K562 (cell line): ENCODE data around the gene SPON1. TPM values are rescaled to one million over a fixed set of nuclear protein-coding genes. Genes with fewer than 3 reads are reported as not detected.

Experiments
- ATAC-seq: fragments of 200-7000 bp; cut with Tn5 transposase; 3 replicates; pipeline ENCODE4 v1.9.1; 2020; ENCODE audit warnings: moderate library complexity
- BruUV-seq: library from RNA; stranded (reverse); fragments of 400-500 nt; replicated peaks from 2 replicates; lab custom pipeline; 2021; lab: Mats Ljungman, UMichigan
- CTCF ChIA-PET: fragments of 300-600 bp; formaldehyde crosslinking; extraction: SDS; loops from one replicate; lab custom pipeline; 2021; ENCODE audit warnings: low intra/inter-chr PET ratio; lab: Yijun Ruan, JAX
- POLR2A ChIA-PET: fragments of 300-600, 350-650 bp; sonication (Branson Sonifier 250); formaldehyde crosslinking; extraction: SDS; loops from one replicate; lab custom pipeline; 2021; ENCODE audit warnings: antibody characterized with exemption, inconsistent platforms; lab: Yijun Ruan, JAX
- DNase-seq, 4 experiments: peaks; one replicate each; pipeline versions ENCODE4 v3.0.0 to v3.0.0-alpha.2; 2011 to 2018; ENCODE audit warnings: low spot score in 3 of 4, mixed read lengths in 3 of 4; ENCODE audit errors: extremely low read depth in 1 of 4
- FAIRE-seq: peaks from 2 replicates; lab custom pipeline; 2011; peaks lifted over from hg19 to GRCh38; lab: Jason Lieb, UNC
- H2AFZ ChIP-seq: 2 replicates; pipeline ENCODE4 v1.6.0; 2011; ENCODE audit warnings: low read depth, low read length, control low read depth, inconsistent platforms
- H3K27ac ChIP-seq: fragments of 200-600 bp; 3 replicates; pipeline ENCODE4 v1.8.0; 2011; ENCODE audit warnings: low read depth, mild to moderate bottlenecking, control low read depth, inconsistent platforms, low read length, moderate library complexity, mixed read lengths; ENCODE audit errors: extremely low read depth
- H3K27me3 ChIP-seq, 2 experiments: fragments of 300-600 bp in 1 of 2; 2 replicates in 1 of 2; 3 replicates in 1 of 2; pipeline versions ENCODE4 v1.6.0 to v1.8.0; 2011; ENCODE audit warnings: inconsistent platforms in 2 of 2, low read length in 2 of 2, mild to moderate bottlenecking in 1 of 2, mixed read lengths in 1 of 2, moderate library complexity in 1 of 2; ENCODE audit not compliant: control insufficient read depth in 2 of 2, insufficient read depth in 2 of 2
- H3K36me3 ChIP-seq: fragments of 300-600 bp; 3 replicates; pipeline ENCODE4 v1.8.0; 2011; ENCODE audit warnings: mild to moderate bottlenecking, low read length, inconsistent platforms; ENCODE audit not compliant: control insufficient read depth, insufficient read depth
- H3K4me1 ChIP-seq, 2 experiments: fragments of 200-600 bp in 1 of 2; replicated peaks in 1 of 2; 2 replicates in 1 of 2; 3 replicates in 1 of 2; pipeline versions ENCODE4 v1.5.1 to v1.8.0; 2011; ENCODE audit warnings: inconsistent platforms in 2 of 2, low read length in 2 of 2, mild to moderate bottlenecking in 1 of 2, mixed read lengths in 1 of 2, moderate library complexity in 1 of 2; ENCODE audit not compliant: control insufficient read depth in 2 of 2, insufficient read depth in 2 of 2
- H3K4me2 ChIP-seq: 2 replicates; pipeline ENCODE4 v1.6.1; 2011; ENCODE audit warnings: low read length, control low read depth, inconsistent platforms, mixed read lengths; ENCODE audit not compliant: insufficient read depth
- H3K4me3 ChIP-seq: fragments of 200-600 bp; sonication (generic), shearing (Covaris generic); 2 replicates; pipeline ENCODE4 v1.5.1; 2016; ENCODE audit warnings: control low read depth, inconsistent platforms
- H3K79me2 ChIP-seq: fragments of 200-600 bp; 3 replicates; pipeline ENCODE4 v1.8.0; 2011; ENCODE audit warnings: low read length, inconsistent platforms; ENCODE audit not compliant: control insufficient read depth, insufficient read depth
- H3K9ac ChIP-seq, 2 experiments: 2 replicates each; pipeline versions ENCODE4 v1.6.0 to v1.6.1; 2011; ENCODE audit warnings: low read depth in 2 of 2, low read length in 2 of 2, control low read depth in 1 of 2, inconsistent platforms in 1 of 2, mild to moderate bottlenecking in 1 of 2, mixed read lengths in 1 of 2; ENCODE audit not compliant: insufficient read depth in 1 of 2
- H3K9me1 ChIP-seq: one replicate; pipeline ENCODE4 v1.6.0; 2011; ENCODE audit warnings: inconsistent platforms, mild to moderate bottlenecking, low read length, moderate library complexity; ENCODE audit not compliant: control insufficient read depth, insufficient read depth
- H3K9me3 ChIP-seq: replicated peaks from 2 replicates; pipeline ENCODE4 v1.5.1; 2011; ENCODE audit warnings: low read depth, low read length, inconsistent platforms; ENCODE audit not compliant: control insufficient read depth, insufficient read depth
- H4K20me1 ChIP-seq: replicated peaks from 2 replicates; pipeline ENCODE4 v1.6.1; 2011; ENCODE audit warnings: low read length, inconsistent platforms, mixed read lengths; ENCODE audit not compliant: control insufficient read depth, insufficient read depth
- ATF1 ChIP-seq, 2 experiments: fragments of 450-650 bp in 1 of 2; IDR thresholded peaks; 2 replicates each; pipeline ENCODE4 v1.6.1; 2016; ENCODE audit warnings: missing compliant biosample characterization in 1 of 2, missing genetic modification characterization in 1 of 2
- BCOR ChIP-seq: fragments of 450-650 bp; IDR thresholded peaks from 2 replicates; pipeline ENCODE4 v1.6.1; 2016
- DDX20 ChIP-seq: fragments of 450-650 bp; IDR thresholded peaks from 2 replicates; pipeline ENCODE4 v1.6.1; 2016; ENCODE audit warnings: missing genetic modification characterization, low read depth, mild to moderate bottlenecking, missing compliant biosample characterization, moderate library complexity
- E2F4 ChIP-seq: sonication (generic); formaldehyde crosslinking; IDR thresholded peaks from 2 replicates; pipeline ENCODE4 v1.8.0; 2022; ENCODE audit warnings: mild to moderate bottlenecking, low read depth, missing genetic modification reagents
- NR3C1 ChIP-seq: sonication (generic); formaldehyde crosslinking; IDR thresholded peaks from 2 replicates; pipeline ENCODE4 v1.8.1; 2022; ENCODE audit warnings: missing genetic modification reagents
- PCBP2 ChIP-seq: fragments of 200-400 bp; formaldehyde crosslinking; IDR thresholded peaks from 2 replicates; pipeline ENCODE4 v1.6.1; 2018; ENCODE audit warnings: low read length, low read depth, mild to moderate bottlenecking, moderate library complexity; ENCODE audit not compliant: poor library complexity, severe bottlenecking
- PURB ChIP-seq: sonication (generic); formaldehyde crosslinking; IDR thresholded peaks from 2 replicates; pipeline ENCODE4 v1.9.0; 2021; ENCODE audit warnings: low read depth, mild to moderate bottlenecking, missing genetic modification reagents
- RBFOX2 ChIP-seq: fragments of 200-400 bp; formaldehyde crosslinking; IDR thresholded peaks from 2 replicates; pipeline ENCODE4 v1.6.1; 2017; ENCODE audit warnings: low read depth, mild to moderate bottlenecking, low read length, moderate library complexity
- SOX6 ChIP-seq: fragments of 450-650 bp; IDR thresholded peaks from 2 replicates; pipeline ENCODE4 v1.6.1; 2014; ENCODE audit warnings: mild to moderate bottlenecking
- TCF3 ChIP-seq: sonication (generic); formaldehyde crosslinking; IDR thresholded peaks from 2 replicates; pipeline ENCODE4 v1.4.0; 2020; ENCODE audit warnings: mild to moderate bottlenecking, missing genetic modification reagents
- ZC3H11A ChIP-seq: IDR thresholded peaks from 2 replicates; pipeline ENCODE4 v1.6.1; 2012; ENCODE audit warnings: low read depth, low read length, improper control_type of control experiment
- ZFX ChIP-seq: sonication (generic); formaldehyde crosslinking; IDR thresholded peaks from 2 replicates; pipeline ENCODE4 v1.8.0; 2022; ENCODE audit warnings: mild to moderate bottlenecking, missing genetic modification reagents, moderate library complexity
- WGBS: fragments of 100-300 bp; shearing (Covaris generic); methylation state at CpG from one replicate; pipeline ENCODE4 v1.1.6; 2016; ENCODE audit warnings: low coverage, mixed read lengths; ENCODE audit not compliant: insufficient coverage; ENCODE audit errors: missing lambda C conversion rate; 5-methylcytosine and 5-hydroxymethylcytosine counted together
- in situ Hi-C: fragments of 300-500 bp; cut with MboI; formaldehyde crosslinking; loops from 4 replicates; pipeline ENCODE4 v1.15.0; 2018; ENCODE audit warnings: inconsistent platforms, mixed read lengths
- intact Hi-C: fragments of 100-400 bp; cut with micrococcal nuclease; formaldehyde crosslinking; loops from 2 replicates; pipeline ENCODE4 v1.14.2; 2022
- polyA plus RNA-seq, 8 experiments: library from polyadenylated mRNA; depleted of rRNA in 4 of 8; stranded (reverse) in 5 of 8; unstranded in 3 of 8; fragments of >200 nt; fragmentation: Nextera tagmentation in 2 of 8; fragmentation: Illumina TruSeq in 1 of 8; extraction: Ambion mirVana in 2 of 8; extraction: Trizol in 1 of 8; gene quantifications; 2 replicates each; pipeline versions ENCODE4 v1.2.1 to v1.2.3, GENCODE V29; 2011 to 2014; ENCODE audit warnings: inconsistent platforms in 1 of 8, missing spikeins in 1 of 8
- total RNA-seq, 7 experiments: library from RNA; depleted of rRNA in 6 of 7; stranded (reverse); fragments of >200 nt in 6 of 7; fragmentation: Illumina TruSeq in 2 of 7; extraction: Trizol in 2 of 7; gene quantifications; 2 replicates each; pipeline versions ENCODE4 v1.2.1 to v1.2.3, GENCODE V29; 2011 to 2021; ENCODE audit warnings: low replicate concordance in 1 of 7

Gene SPON1
- total and polyA plus RNA-seq, 9 of the 15 experiments (the other 6 are each of a cell fraction or from before 2014, with no cell fraction given), result 0.04 to 0.06 TPM; not detected in 7

- BruUV-seq, result no TSS peak
- WGBS, result 0% methylated on average over 1 of the region's 1 CpG
- H3K9me3 ChIP-seq, result no peaks in the 10 kb centered on the region
- DNase-seq, result no peak
- H3K4me3 ChIP-seq, result no peak overlapping the region
- H3K4me2 ChIP-seq, result no peak overlapping the region
- ChIA-PET POLR2A (interaction anchor here (0.7 kb wide), 1 partner anchor 544 kb away, joined by 3 read pairs; no protein-coding TSS in a partner anchor), CTCF (no interaction called here)
- in situ Hi-C loops (no loop called here), intact Hi-C loops (no loop called here)
- FAIRE-seq, result no peak
- no peaks in the 10 kb centered on the region for H3K36me3 ChIP-seq
- H3K79me2 ChIP-seq, result no peaks in the 10 kb centered on the region
- TF ChIP-seq NR3C1 (CRISPR knock-in tag) (no peak), PURB (CRISPR knock-in tag) (no peak)
- H3K9me1 ChIP-seq, result no peaks in the 10 kb centered on the region
- H3K27me3 ChIP-seq, result no peaks in the 10 kb centered on the region
- no peaks in the 10 kb centered on the region for H3K4me1 ChIP-seq
- H4K20me1 ChIP-seq, result no peaks in the 10 kb centered on the region
- H3K9ac ChIP-seq, result no peak overlapping the region
- H3K27ac ChIP-seq, result no peak overlapping the region
- no peak for ATAC-seq
- no peak overlapping the region for H2AFZ ChIP-seq
These were observed 222.9 kb downstream of the SPON1 start for GRCh38 chr11:14185461-14185860.

GRCh38 chr11:14186046-14186775, 223.7 kb downstream of the SPON1 start:
- no peaks in the 10 kb centered on the region for H3K4me1 ChIP-seq
- FAIRE-seq (no peak), DNase-seq (no peak), ATAC-seq (no peak)
- H3K79me2 ChIP-seq, result no peaks in the 10 kb centered on the region
- POLR2A ChIA-PET, result interaction anchor here (0.7 kb wide), 1 partner anchor 545 kb away, joined by 3 read pairs; no protein-coding TSS in a partner anchor
- TF ChIP-seq ZFX (CRISPR knock-in tag) (no peak), E2F4 (CRISPR knock-in tag) (no peak), ATF1 (CRISPR knock-in tag; IDR thresholded peaks at IDR 0.05) (no peak), ATF1 (tag; IDR thresholded peaks at IDR 0.05) (no peak), TCF3 (CRISPR knock-in tag) (no peak), PCBP2 (no peak), BCOR (no peak), DDX20 (tag) (no peak), ZC3H11A (no peak), RBFOX2 (no peak), SOX6 (no peak)
- intact Hi-C loops (no loop called here), in situ Hi-C loops (no loop called here)
- no peak overlapping the region for H2AFZ ChIP-seq
- BruUV-seq, result no TSS peak
- no peak overlapping the region for H3K4me2 ChIP-seq
- H3K36me3 ChIP-seq, result no peaks in the 10 kb centered on the region
- H3K9ac ChIP-seq, result no peak overlapping the region
- no peak overlapping the region for H3K4me3 ChIP-seq
- no peaks in the 10 kb centered on the region for H3K27me3 ChIP-seq
- H3K27ac ChIP-seq, result no peak overlapping the region
- H3K9me1 ChIP-seq, result no peaks in the 10 kb centered on the region
- CTCF ChIA-PET, result no interaction called here
- H4K20me1 ChIP-seq, result no peaks in the 10 kb centered on the region
- H3K9me3 ChIP-seq, result no peaks in the 10 kb centered on the region
